Stomach smooth muscle (tissue), 2 donors: ENCODE results near the gene OTOF.

Experiments used
- H3K27ac ChIP-seq: one replicate; pipeline ENCODE4 v1.7.0; 2013; ENCODE audit warnings: mild to moderate bottlenecking, low read length, inconsistent platforms
- H3K27me3 ChIP-seq, 2 donors: one replicate each; pipeline ENCODE4 v1.7.0; 2013; ENCODE audit warnings: low read length in 2 of 2; ENCODE audit not compliant: insufficient read depth in 2 of 2, control insufficient read depth in 1 of 2
- H3K36me3 ChIP-seq, 2 donors: one replicate each; pipeline ENCODE4 v1.7.0; 2013; ENCODE audit warnings: low read length in 2 of 2; ENCODE audit not compliant: control insufficient read depth in 2 of 2, insufficient read depth in 2 of 2
- H3K4me1 ChIP-seq: one replicate; pipeline ENCODE4 v1.7.0; 2013; ENCODE audit warnings: low read length; ENCODE audit not compliant: control insufficient read depth, insufficient read depth
- H3K4me3 ChIP-seq, 2 donors: one replicate each; pipeline ENCODE4 v1.7.0; 2013; ENCODE audit warnings: low read length in 2 of 2
- H3K9ac ChIP-seq, 2 donors: one replicate each; pipeline ENCODE4 v1.7.0; 2013; ENCODE audit warnings: low read length in 2 of 2, mild to moderate bottlenecking in 1 of 2
- H3K9me3 ChIP-seq, 2 donors: one replicate each; pipeline ENCODE4 v1.7.0; 2013; ENCODE audit warnings: low read length in 2 of 2; ENCODE audit not compliant: control insufficient read depth in 2 of 2
- donor health status: healthy.
- donor health status: Pancreatic carcinoma.

Gene OTOF

DNA sequence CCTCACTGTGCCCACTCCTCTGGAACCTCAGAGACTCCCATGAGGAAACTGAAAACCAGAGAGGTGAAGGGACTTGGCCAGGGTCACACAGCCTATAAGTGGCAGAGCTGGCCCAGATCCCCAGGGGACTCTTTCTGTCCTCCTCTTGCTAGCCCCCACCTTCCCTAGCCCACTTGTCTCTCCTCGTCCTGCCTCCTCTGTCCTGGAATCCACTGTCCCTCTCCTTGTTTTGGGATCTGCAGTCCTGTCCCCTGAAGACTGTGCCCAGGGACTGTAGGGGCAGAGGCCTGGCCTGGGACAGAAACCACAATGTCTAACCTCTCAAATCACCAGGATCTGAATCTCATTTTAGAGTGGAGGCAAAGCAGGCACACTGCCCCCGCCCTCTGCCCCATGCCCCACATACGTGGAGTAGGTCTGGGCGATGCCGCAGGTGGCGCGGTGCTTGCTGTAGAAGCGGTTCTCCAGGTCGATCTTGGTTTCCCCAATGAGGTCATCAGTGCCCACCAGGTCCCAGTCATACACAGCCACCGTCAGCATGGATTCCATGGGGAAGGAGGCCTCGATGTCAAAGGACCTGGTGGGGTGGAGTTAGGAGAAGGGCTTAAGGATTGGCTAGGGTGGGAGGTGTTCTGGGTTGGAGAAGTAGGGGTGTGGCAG is 12.5 kb downstream of the OTOF start:
- Histone ChIP-seq H3K27me3 (no peaks in the 10 kb centered on the region), H3K27ac (no peak overlapping the region), H3K36me3 (no peaks in the 10 kb centered on the region), H3K4me3 (no peak overlapping the region), H3K9ac (no peak overlapping the region), H3K9me3 (peaks cover 2 to 6% of the 10 kb centered on the region in 2 donors), H3K4me1 (no peaks in the 10 kb centered on the region)

- H3K9me3 ChIP-seq: peaks cover 2 to 6% of the 10 kb centered on the region in 2 donors
- no peaks in the 10 kb centered on the region for H3K36me3 ChIP-seq
- no peak overlapping the region for H3K9ac ChIP-seq
- no peak overlapping the region for H3K27ac ChIP-seq
- no peak overlapping the region for H3K4me3 ChIP-seq
- H3K27me3 ChIP-seq: no peaks in the 10 kb centered on the region
- H3K4me1 ChIP-seq: no peaks in the 10 kb centered on the region
These were observed 13.3 kb downstream of the OTOF start for GRCh38 chr2:26464390-26465265.

DNA sequence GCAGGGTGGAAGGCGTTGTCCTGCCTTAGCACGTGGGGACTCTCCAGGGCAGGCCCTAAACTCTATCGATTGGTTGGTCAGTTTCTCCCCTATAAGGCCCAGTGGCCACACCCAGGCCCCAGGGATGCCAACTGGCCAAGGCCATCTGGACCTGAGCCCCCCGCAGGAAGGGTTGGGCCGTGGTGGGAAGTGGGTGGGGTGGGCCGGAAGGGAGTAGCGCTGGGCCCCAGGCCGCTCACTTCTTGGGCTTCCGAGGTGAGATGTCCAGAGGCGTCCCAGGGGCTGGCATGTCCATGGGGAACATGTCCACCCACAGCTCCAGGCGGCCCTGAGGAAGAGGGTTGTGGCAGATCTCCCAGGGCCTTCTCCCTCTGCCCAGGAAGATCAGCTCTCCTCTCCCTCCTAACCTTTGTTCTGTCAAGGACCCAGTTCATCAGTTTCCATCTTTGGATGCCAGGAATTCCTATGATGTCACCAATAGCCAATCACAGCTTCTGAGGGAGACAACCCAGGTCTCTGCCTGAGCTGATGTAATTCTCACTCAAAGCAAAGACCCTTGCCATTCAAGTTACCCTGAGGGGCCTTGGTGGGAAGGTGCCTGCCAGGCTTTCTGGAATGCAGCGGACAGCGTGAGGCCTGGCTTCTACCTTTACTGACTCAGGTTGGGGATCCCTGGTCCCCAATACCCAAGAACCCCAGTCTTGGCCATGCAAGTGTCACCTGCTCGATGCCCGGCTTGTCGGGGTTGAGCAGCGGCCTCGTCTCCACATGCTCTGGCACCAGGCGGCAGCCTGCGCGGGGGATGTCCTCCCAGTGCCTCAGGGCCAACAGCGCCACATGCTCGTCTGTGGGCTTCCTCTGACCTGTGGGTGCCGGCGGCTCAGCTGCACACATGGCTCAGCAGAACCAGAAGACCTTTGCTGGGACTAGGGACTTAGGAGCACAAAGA is 14.4 kb downstream of the OTOF start:
- no peaks in the 10 kb centered on the region for H3K27me3 ChIP-seq
- no peak overlapping the region for H3K4me3 ChIP-seq
- H3K9me3 ChIP-seq: peaks cover 0 to under 1% of the 10 kb centered on the region in 2 donors
- H3K36me3 ChIP-seq: no peaks in the 10 kb centered on the region
- no peak overlapping the region for H3K9ac ChIP-seq
- H3K4me1 ChIP-seq: no peaks in the 10 kb centered on the region
- H3K27ac ChIP-seq: no peak overlapping the region

- Histone ChIP-seq H3K9me3 (no peaks in the 10 kb centered on the region), H3K9ac (no peak overlapping the region), H3K27ac (no peak overlapping the region), H3K36me3 (no peaks in the 10 kb centered on the region), H3K27me3 (no peaks in the 10 kb centered on the region), H3K4me1 (no peaks in the 10 kb centered on the region), H3K4me3 (no peak overlapping the region)
These were observed 15.2 kb downstream of the OTOF start for GRCh38 chr2:26462511-26463243.

DNA sequence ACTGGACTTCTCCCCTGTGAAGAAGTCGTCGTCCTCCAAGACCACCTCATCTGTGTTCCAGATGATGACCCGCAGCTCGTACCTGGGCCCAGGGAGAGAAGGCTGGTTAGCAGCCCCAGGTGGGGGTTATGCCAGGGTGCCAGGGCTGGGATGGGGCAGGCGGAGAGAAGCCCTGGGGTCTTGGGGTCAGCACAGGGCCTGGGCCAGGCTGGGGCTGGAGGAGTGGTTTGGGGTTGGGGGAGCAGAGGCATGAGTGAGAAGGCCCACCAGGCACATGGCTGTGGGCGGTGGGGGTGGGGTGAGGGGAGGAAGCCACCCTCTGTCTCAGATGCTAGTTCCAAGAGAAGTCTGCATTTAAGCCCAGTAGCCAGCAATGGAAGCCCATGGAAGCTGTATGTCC is 15.8 kb downstream of the OTOF start:
- no peak overlapping the region for H3K9ac ChIP-seq
- no peaks in the 10 kb centered on the region for H3K9me3 ChIP-seq
- no peak overlapping the region for H3K4me3 ChIP-seq
- no peaks in the 10 kb centered on the region for H3K27me3 ChIP-seq
- H3K36me3 ChIP-seq: no peaks in the 10 kb centered on the region
- no peaks in the 10 kb centered on the region for H3K4me1 ChIP-seq
- no peak overlapping the region for H3K27ac ChIP-seq

DNA sequence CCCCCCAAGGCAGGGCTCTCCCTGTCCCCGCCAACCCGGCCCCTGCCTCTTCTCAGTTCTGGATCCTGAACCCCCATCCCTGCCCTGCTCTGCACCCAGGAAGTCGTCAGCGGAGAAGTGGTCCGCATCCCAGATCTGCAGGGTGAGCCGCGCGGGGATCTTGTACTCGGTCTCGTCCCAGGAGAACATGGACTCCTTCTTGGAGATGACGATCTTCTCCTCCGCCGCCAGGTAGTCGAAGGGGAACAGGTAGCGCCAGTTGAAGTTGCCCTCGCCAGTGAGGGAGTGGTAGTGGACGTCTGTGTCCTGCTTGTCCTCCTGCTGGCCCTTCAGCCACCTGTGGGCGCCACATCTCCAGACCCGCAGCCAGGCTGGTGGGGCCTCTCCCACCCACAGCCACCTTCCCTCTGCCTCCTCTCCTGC is 16.3 kb downstream of the OTOF start:
- Histone ChIP-seq H3K27ac (no peak overlapping the region), H3K36me3 (no peaks in the 10 kb centered on the region), H3K9ac (no peak overlapping the region), H3K27me3 (no peaks in the 10 kb centered on the region), H3K9me3 (no peaks in the 10 kb centered on the region), H3K4me3 (no peak overlapping the region), H3K4me1 (no peaks in the 10 kb centered on the region)

DNA sequence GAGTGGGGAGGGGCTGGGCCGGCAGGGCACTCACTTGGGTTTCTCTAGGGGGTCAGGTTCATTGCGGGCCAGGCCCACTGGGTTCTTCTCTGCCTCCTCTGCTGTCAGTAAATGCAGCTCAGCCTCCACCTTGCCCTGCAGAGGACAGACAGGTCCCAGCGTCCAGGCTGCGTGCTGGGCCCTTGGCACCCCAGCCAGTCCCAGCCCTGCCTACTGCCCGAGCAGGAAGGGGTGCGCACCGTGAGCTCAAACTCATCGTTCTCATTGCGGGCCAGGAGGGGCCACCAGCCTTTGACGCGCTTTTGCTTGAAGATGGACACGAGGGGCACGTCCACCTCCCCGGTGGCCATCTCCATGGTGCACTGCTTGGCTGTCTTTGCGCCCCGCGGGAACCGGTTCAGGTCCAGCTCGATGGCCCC is 17.3 kb downstream of the OTOF start:
- Histone ChIP-seq H3K27ac (no peak overlapping the region), H3K36me3 (no peaks in the 10 kb centered on the region), H3K4me3 (no peak overlapping the region), H3K4me1 (peaks cover 2% of the 10 kb centered on the region), H3K9me3 (no peaks in the 10 kb centered on the region), H3K9ac (no peak overlapping the region), H3K27me3 (no peaks in the 10 kb centered on the region)

DNA sequence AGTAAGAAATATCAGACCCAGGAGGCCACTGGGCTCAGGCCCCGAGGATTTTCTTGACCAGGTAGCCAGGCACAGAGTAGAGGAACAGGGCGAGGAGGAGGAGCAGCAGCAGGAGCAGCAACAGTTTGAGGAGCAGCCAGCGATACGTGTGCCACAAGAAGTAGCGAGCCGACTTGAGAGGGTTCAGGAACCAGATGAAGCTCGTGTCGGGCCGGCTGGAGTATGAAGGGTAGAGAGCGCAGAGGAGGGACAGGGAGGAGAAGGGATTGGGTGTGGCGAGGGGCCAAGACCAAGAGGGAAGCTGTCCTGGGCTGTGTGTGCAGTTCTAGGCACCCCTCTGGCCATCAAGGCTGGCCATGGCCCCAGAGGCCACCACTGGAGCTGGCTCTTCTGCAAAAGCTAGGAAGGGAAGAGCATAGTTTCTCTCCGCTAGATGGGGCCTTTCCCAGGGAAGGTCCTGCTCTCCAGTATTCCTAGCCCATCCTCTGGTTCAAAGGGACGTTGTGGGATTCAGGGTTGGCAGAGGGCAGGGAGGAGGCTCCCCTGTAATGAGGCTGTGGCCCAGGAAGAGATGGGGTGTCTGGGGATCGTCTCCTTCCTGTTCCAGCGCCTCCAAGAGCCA is 17.8 kb downstream of the OTOF start:
- no peaks in the 10 kb centered on the region for H3K9me3 ChIP-seq
- H3K4me3 ChIP-seq: no peak overlapping the region
- H3K4me1 ChIP-seq: peaks cover 2% of the 10 kb centered on the region
- H3K36me3 ChIP-seq: no peaks in the 10 kb centered on the region
- H3K9ac ChIP-seq: no peak overlapping the region
- H3K27me3 ChIP-seq: no peaks in the 10 kb centered on the region
- no peak overlapping the region for H3K27ac ChIP-seq

GRCh38 chr2:26458365-26459042 is 19.4 kb downstream of the OTOF start:
- Histone ChIP-seq H3K4me3 (no peak overlapping the region), H3K27me3 (no peaks in the 10 kb centered on the region), H3K27ac (no peak overlapping the region), H3K4me1 (peaks cover 2% of the 10 kb centered on the region), H3K36me3 (no peaks in the 10 kb centered on the region), H3K9me3 (no peaks in the 10 kb centered on the region), H3K9ac (no peak overlapping the region)
